HepG2 (cell line): Measurements from ENCODE around the gene AHSG. TPM values are rescaled to one million over a fixed set of nuclear protein-coding genes. Genes with fewer than 3 reads are reported as not detected.

Experiments
- GFI1 ChIP-seq: sonication (generic); formaldehyde crosslinking; IDR thresholded peaks from 2 replicates; pipeline ENCODE4 v1.5.0; 2020; ENCODE audit warnings: missing genetic modification reagents, mild to moderate bottlenecking, borderline replicate concordance
- GZF1 ChIP-seq: sonication (generic); formaldehyde crosslinking; IDR thresholded peaks from 2 replicates; pipeline ENCODE4 v1.5.1; 2020; ENCODE audit warnings: mild to moderate bottlenecking, missing genetic modification reagents
- IRX3 ChIP-seq: sonication (generic); formaldehyde crosslinking; IDR thresholded peaks from 2 replicates; pipeline ENCODE4 v1.8.1; 2023; ENCODE audit warnings: mild to moderate bottlenecking, low read depth, missing genetic modification reagents, borderline replicate concordance
- RFX3 ChIP-seq: IDR thresholded peaks from 2 replicates; pipeline ENCODE4 v1.6.1; 2016; ENCODE audit warnings: missing biosample characterization, missing genetic modification reagents
- SNAPC2 ChIP-seq: sonication (generic); formaldehyde crosslinking; IDR thresholded peaks from 2 replicates; pipeline ENCODE4 v1.8.1; 2022; ENCODE audit warnings: mild to moderate bottlenecking, missing genetic modification reagents
- ZBTB46 ChIP-seq: sonication (generic); formaldehyde crosslinking; IDR thresholded peaks from 2 replicates; pipeline ENCODE4 v1.4.0; 2020; ENCODE audit warnings: mild to moderate bottlenecking, missing genetic modification reagents, borderline replicate concordance
- ZNF543 ChIP-seq: sonication (generic); formaldehyde crosslinking; IDR thresholded peaks from 2 replicates; pipeline ENCODE4 v1.4.0; 2020; ENCODE audit warnings: mild to moderate bottlenecking, missing genetic modification reagents
- ZNF546 ChIP-seq: sonication (generic); formaldehyde crosslinking; conservative IDR thresholded peaks from 2 replicates; pipeline ENCODE4 v1.8.1; 2023; ENCODE audit warnings: mild to moderate bottlenecking, missing genetic modification reagents
- ZNF670 ChIP-seq: sonication (generic); formaldehyde crosslinking; IDR thresholded peaks from 2 replicates; pipeline ENCODE4 v1.8.0; 2022; ENCODE audit warnings: mild to moderate bottlenecking, missing genetic modification reagents, borderline replicate concordance
- ZNF761 ChIP-seq: sonication (generic); formaldehyde crosslinking; conservative IDR thresholded peaks from 2 replicates; pipeline ENCODE4 v1.4.0; 2020; ENCODE audit warnings: mild to moderate bottlenecking, missing genetic modification reagents
- ZNF841 ChIP-seq: sonication (generic); formaldehyde crosslinking; IDR thresholded peaks from 2 replicates; pipeline ENCODE4 v1.8.1; 2023; ENCODE audit warnings: missing genetic modification reagents, borderline replicate concordance
- ZNF850 ChIP-seq: sonication (generic); formaldehyde crosslinking; conservative IDR thresholded peaks from 2 replicates; pipeline ENCODE4 v1.9.0; 2021; ENCODE audit warnings: mild to moderate bottlenecking, missing genetic modification reagents
- ZNF891 ChIP-seq: sonication (generic); formaldehyde crosslinking; IDR thresholded peaks from 2 replicates; pipeline ENCODE4 v1.5.0; 2020; ENCODE audit warnings: mild to moderate bottlenecking, missing genetic modification reagents
- polyA plus RNA-seq, 8 experiments: library from polyadenylated mRNA; depleted of rRNA in 3 of 8; stranded (reverse) in 7 of 8; unstranded in 1 of 8; fragments of >200 nt; fragmentation: Illumina TruSeq in 4 of 8; extraction: Trizol in 4 of 8; gene quantifications; 2 replicates each; pipeline versions ENCODE4 v1.2.1 to v1.2.3, GENCODE V29; 2011 to 2016; ENCODE audit warnings: low read depth in 4 of 8, missing spikeins in 1 of 8, mixed read lengths in 1 of 8; ENCODE audit not compliant: insufficient read depth in 1 of 8
- total RNA-seq, 5 experiments: library from RNA; depleted of rRNA; stranded (reverse); fragments of >200 nt; fragmentation: Illumina TruSeq; extraction: Trizol; gene quantifications; 2 replicates each; pipeline ENCODE4 v1.2.3, GENCODE V29; 2016; ENCODE audit warnings: low read depth in 1 of 5
- TF ChIP-seq, protein P1 (sequence below), 2 experiments: sonication (generic) in 1 of 2; formaldehyde crosslinking in 1 of 2; IDR thresholded peaks; 2 replicates each; pipeline versions ENCODE4 v1.4.0 to v1.6.1; 2018 to 2020; ENCODE audit warnings: missing genetic modification reagents in 2 of 2, borderline replicate concordance in 1 of 2, low read depth in 1 of 2, mild to moderate bottlenecking in 1 of 2, missing biosample characterization in 1 of 2
- TF ChIP-seq, protein P2 (sequence below): sonication (generic); formaldehyde crosslinking; IDR thresholded peaks from 2 replicates; pipeline ENCODE4 v1.5.0; 2020; ENCODE audit warnings: mild to moderate bottlenecking, missing genetic modification reagents

The AHSG gene
- total and polyA plus RNA-seq, 2 of the 13 experiments (the other 11 are each of a cell fraction or from before 2014, with no cell fraction given), result 2,043 to 19,152 TPM

GRCh38 chr3:186612721-186613636, at the start of gene AHSG (continued):
- TF ChIP-seq, protein P1, sequence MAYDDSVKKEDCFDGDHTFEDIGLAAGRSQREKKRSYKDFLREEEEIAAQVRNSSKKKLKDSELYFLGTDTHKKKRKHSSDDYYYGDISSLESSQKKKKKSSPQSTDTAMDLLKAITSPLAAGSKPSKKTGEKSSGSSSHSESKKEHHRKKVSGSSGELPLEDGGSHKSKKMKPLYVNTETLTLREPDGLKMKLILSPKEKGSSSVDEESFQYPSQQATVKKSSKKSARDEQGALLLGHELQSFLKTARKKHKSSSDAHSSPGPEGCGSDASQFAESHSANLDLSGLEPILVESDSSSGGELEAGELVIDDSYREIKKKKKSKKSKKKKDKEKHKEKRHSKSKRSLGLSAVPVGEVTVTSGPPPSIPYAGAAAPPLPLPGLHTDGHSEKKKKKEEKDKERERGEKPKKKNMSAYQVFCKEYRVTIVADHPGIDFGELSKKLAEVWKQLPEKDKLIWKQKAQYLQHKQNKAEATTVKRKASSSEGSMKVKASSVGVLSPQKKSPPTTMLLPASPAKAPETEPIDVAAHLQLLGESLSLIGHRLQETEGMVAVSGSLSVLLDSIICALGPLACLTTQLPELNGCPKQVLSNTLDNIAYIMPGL (CRISPR knock-in tag; IDR thresholded peaks at IDR 0.05; ENCODE audit: borderline replicate concordance in 1 of 2, low read depth in 1 of 2), result peak; percentile 32 to 38; a peak in 3 of 4 replicates
- TF ChIP-seq SNAPC2 (peak; percentile 74; the same call in 1 of the 2 replicates), ZNF891 (peak; percentile 91), ZNF546 (CRISPR knock-in tag) (no peak; the same call in 1 of the 2 replicates), ZBTB46 (CRISPR knock-in tag) (peak; percentile 92), ZNF761 (CRISPR knock-in tag) (0 out of 2 replicates have a peak, but pooled peaks have one; percentile 46), IRX3 (peak; percentile 65), GFI1 (CRISPR knock-in tag) (peak; percentile 92), ZNF841 (peak; percentile 16; the same call in 1 of the 2 replicates), ZNF670 (peak; percentile 99), ZNF543 (CRISPR knock-in tag) (no peak; the same call in none of the 2 replicates), ZNF850 (CRISPR knock-in tag) (0 out of 2 replicates have a peak, but pooled peaks have one; percentile 24), GZF1 (CRISPR knock-in tag) (peak; percentile 82), RFX3 (CRISPR knock-in tag) (no peak)
- TF ChIP-seq, protein P2, sequence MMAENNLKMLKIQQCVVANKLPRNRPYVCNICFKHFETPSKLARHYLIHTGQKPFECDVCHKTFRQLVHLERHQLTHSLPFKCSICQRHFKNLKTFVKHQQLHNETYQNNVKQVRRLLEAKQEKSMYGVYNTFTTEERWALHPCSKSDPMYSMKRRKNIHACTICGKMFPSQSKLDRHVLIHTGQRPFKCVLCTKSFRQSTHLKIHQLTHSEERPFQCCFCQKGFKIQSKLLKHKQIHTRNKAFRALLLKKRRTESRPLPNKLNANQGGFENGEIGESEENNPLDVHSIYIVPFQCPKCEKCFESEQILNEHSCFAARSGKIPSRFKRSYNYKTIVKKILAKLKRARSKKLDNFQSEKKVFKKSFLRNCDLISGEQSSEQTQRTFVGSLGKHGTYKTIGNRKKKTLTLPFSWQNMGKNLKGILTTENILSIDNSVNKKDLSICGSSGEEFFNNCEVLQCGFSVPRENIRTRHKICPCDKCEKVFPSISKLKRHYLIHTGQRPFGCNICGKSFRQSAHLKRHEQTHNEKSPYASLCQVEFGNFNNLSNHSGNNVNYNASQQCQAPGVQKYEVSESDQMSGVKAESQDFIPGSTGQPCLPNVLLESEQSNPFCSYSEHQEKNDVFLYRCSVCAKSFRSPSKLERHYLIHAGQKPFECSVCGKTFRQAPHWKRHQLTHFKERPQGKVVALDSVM, result peak; percentile 39; the same call in 1 of the 2 replicates
